Endothelial cell of umbilical vein (primary cell): ENCODE data around the gene RARS1. TPM values are rescaled to one million over a fixed set of nuclear protein-coding genes. Genes with fewer than 3 reads are reported as not detected.

Source experiments
- BruUV-seq: library from RNA; stranded (reverse); fragments of 400-500 nt; replicated peaks from 2 replicates; lab custom pipeline; 2021; lab: Mats Ljungman, UMichigan
- CTCF ChIA-PET: fragments of 300-600, 350-600 bp; sonication (Branson Sonifier 250); formaldehyde crosslinking; loops from one replicate; lab custom pipeline; 2021; ENCODE audit warnings: antibody characterized with exemption, inconsistent platforms; lab: Charles Lee
- POLR2A ChIA-PET: fragments of 300-600, 350-600 bp; sonication (Branson Sonifier 250); formaldehyde crosslinking; loops from one replicate; lab custom pipeline; 2021; ENCODE audit warnings: antibody characterized with exemption, inconsistent platforms; lab: Charles Lee
- DNase-seq: peaks from one replicate; pipeline ENCODE4 v3.0.0-alpha.2; 2011; ENCODE audit warnings: low read depth, low spot score
- FAIRE-seq: peaks from 2 replicates; lab custom pipeline; 2011; peaks lifted over from hg19 to GRCh38; lab: Jason Lieb, UNC
- H2AFZ ChIP-seq: 2 replicates; pipeline ENCODE4 v1.6.0; 2012; ENCODE audit warnings: low read depth, low read length, control low read depth, inconsistent platforms
- H3K27ac ChIP-seq: 2 replicates; pipeline ENCODE4 v1.5.1; 2011; ENCODE audit warnings: low read depth, mild to moderate bottlenecking, control low read depth, low read length, moderate library complexity; ENCODE audit not compliant: insufficient read depth
- H3K27me3 ChIP-seq, 2 experiments: 2 replicates each; pipeline versions ENCODE4 v1.6.0 to v1.6.1; 2011; ENCODE audit warnings: low read length in 2 of 2, mixed read lengths in 1 of 2; ENCODE audit not compliant: control insufficient read depth in 2 of 2, insufficient read depth in 2 of 2
- H3K36me3 ChIP-seq, 2 experiments: 2 replicates in 1 of 2; 3 replicates in 1 of 2; pipeline ENCODE4 v1.5.1; 2011; ENCODE audit warnings: low read length in 2 of 2, mild to moderate bottlenecking in 1 of 2, moderate library complexity in 1 of 2; ENCODE audit not compliant: control insufficient read depth in 2 of 2, insufficient read depth in 2 of 2; ENCODE audit errors: extremely low read depth in 1 of 2
- H3K4me1 ChIP-seq: 3 replicates; pipeline ENCODE4 v1.5.1; 2011; ENCODE audit warnings: mild to moderate bottlenecking, low read length; ENCODE audit not compliant: control insufficient read depth, insufficient read depth; ENCODE audit errors: extremely low read depth
- H3K4me2 ChIP-seq: 2 replicates; pipeline ENCODE4 v1.6.1; 2011; ENCODE audit warnings: low read length, control low read depth, mixed read lengths; ENCODE audit not compliant: insufficient read depth
- H3K4me3 ChIP-seq, 3 experiments: fragments of 200-600 bp in 1 of 3; sonication (generic), shearing (Covaris generic) in 1 of 3; replicated peaks in 1 of 3; 2 replicates each; pipeline ENCODE4 v1.5.1; 2011 to 2016; ENCODE audit warnings: control low read depth in 3 of 3, low read length in 3 of 3, mild to moderate bottlenecking in 2 of 3, inconsistent platforms in 1 of 3, low read depth in 1 of 3, moderate library complexity in 1 of 3; ENCODE audit not compliant: insufficient read depth in 1 of 3
- H3K79me2 ChIP-seq: 2 replicates; pipeline ENCODE4 v1.6.0; 2012; ENCODE audit warnings: low read length, inconsistent platforms; ENCODE audit not compliant: control insufficient read depth, insufficient read depth
- H3K9ac ChIP-seq: replicated peaks from 2 replicates; pipeline ENCODE3; 2011; ENCODE audit warnings: low read length, control low read depth; ENCODE audit not compliant: insufficient read depth; ENCODE audit errors: extremely low read depth
- H3K9me1 ChIP-seq: replicated peaks from 3 replicates; pipeline ENCODE4 v1.6.0; 2011; ENCODE audit warnings: mild to moderate bottlenecking, low read length; ENCODE audit not compliant: control insufficient read depth, insufficient read depth; ENCODE audit errors: extremely low read depth
- H3K9me3 ChIP-seq: replicated peaks from 2 replicates; pipeline ENCODE4 v1.5.1; 2012; ENCODE audit warnings: low read length, inconsistent platforms; ENCODE audit not compliant: control insufficient read depth, insufficient read depth
- H4K20me1 ChIP-seq: replicated peaks from 2 replicates; pipeline ENCODE3; 2011; ENCODE audit warnings: mild to moderate bottlenecking, low read length; ENCODE audit not compliant: control insufficient read depth, insufficient read depth; ENCODE audit errors: extremely low read depth
- EZH2 ChIP-seq: IDR thresholded peaks from 2 replicates; pipeline ENCODE4 v1.6.1; 2012; ENCODE audit warnings: borderline replicate concordance, low read depth, mild to moderate bottlenecking, moderate library complexity, low read length, inconsistent platforms; ENCODE audit not compliant: severe bottlenecking
- POLR2A ChIP-seq: IDR thresholded peaks from 2 replicates; pipeline ENCODE4 v1.6.1; 2012; ENCODE audit warnings: low read depth, mild to moderate bottlenecking, control low read depth, low read length
- dilution Hi-C: fragments of 300-500 bp; cut with MboI; formaldehyde crosslinking; loops from one replicate; pipeline ENCODE4 v1.15.0; 2019; ENCODE audit warnings: low sequenced_read_pairs; ENCODE audit not compliant: extremely low pct_ligation_motif_present
- intact Hi-C: fragments of 100-400 bp; cut with micrococcal nuclease; formaldehyde crosslinking; loops from one replicate; pipeline ENCODE4 v1.10.0; 2022
- polyA plus RNA-seq, 4 experiments: library from polyadenylated mRNA; depleted of rRNA in 3 of 4; stranded (reverse) in 3 of 4; unstranded in 1 of 4; fragments of >200 nt; gene quantifications; 2 replicates each; pipeline versions ENCODE4 v1.2.1 to v1.2.3, GENCODE V29; 2011 to 2012; ENCODE audit warnings: missing spikeins in 1 of 4
- total RNA-seq: library from RNA; stranded (reverse); gene quantifications from 2 replicates; pipeline ENCODE4 v1.2.3, GENCODE V29; 2021
- TF ChIP-seq, protein P1 (sequence below): IDR thresholded peaks from 2 replicates; pipeline ENCODE4 v1.6.1; 2011; ENCODE audit not compliant: insufficient read depth, insufficient read length

RARS1 gene
- total and polyA plus RNA-seq, 2 donors (not counting 3 experiments of a cell fraction or from before 2014, with no cell fraction given), result 28.0 to 104 TPM

DNA sequence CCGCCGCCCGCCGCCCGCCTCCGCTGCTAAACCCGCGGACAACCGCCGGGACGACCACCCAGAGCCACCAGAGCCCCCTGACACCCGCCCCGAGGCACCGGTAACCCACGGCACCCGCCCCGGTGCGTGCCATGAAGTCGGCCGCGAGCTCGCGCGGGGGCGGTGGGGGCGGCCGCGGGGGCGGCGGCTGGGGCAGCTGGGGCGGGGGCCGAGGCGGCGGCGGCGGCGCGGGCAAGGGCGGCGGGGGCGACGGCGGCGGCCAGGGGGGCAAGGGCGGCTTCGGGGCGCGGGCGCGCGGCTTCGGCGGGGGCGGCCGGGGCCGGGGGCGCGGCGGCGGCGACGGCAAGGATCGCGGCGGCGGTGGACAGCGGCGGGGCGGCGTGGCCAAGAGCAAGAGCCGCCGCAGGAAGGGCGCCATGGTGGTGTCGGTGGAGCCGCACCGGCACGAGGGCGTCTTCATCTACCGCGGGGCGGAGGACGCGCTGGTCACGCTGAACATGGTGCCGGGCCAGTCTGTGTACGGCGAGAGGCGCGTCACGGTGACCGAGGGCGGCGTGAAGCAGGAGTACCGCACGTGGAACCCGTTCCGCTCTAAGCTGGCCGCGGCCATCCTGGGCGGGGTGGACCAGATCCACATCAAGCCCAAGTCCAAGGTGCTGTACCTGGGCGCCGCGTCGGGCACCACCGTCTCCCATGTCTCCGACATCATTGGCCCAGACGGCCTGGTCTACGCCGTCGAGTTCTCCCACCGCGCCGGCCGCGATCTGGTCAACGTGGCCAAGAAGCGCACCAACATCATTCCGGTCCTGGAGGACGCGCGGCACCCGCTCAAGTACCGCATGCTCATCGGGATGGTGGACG is 43.3 kb downstream of the RARS1 start:
- intact Hi-C loops, result no loop called here
- Histone ChIP-seq H3K9me3 (no peaks in the 10 kb centered on the region), H3K4me1 (no peaks in the 10 kb centered on the region), H3K27ac (no peak overlapping the region), H4K20me1 (no peaks in the 10 kb centered on the region), H3K27me3 (peaks cover 15 to 33% of the 10 kb centered on the region in 2 experiments), H3K4me3 (peak overlapping the region in 1 of 3 experiments; percentile 37), H3K9ac (no peak overlapping the region), H3K9me1 (no peaks in the 10 kb centered on the region), H3K4me2 (no peak overlapping the region), H3K79me2 (no peaks in the 10 kb centered on the region), H3K36me3 (no peaks in the 10 kb centered on the region), H2AFZ (peak overlapping the region; percentile 23)
- no TSS peak for BruUV-seq
- FAIRE-seq (no peak), DNase-seq (no peak)
- POLR2A ChIA-PET, result no interaction called here
- dilution Hi-C loops, result no loop called here
- TF ChIP-seq, protein P1, sequence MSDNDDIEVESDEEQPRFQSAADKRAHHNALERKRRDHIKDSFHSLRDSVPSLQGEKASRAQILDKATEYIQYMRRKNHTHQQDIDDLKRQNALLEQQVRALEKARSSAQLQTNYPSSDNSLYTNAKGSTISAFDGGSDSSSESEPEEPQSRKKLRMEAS, result peak; percentile 8
- TF ChIP-seq POLR2A, result no peak
- peak; percentile 85 for TF ChIP-seq EZH2
- CTCF ChIA-PET, result no interaction called here

DNA sequence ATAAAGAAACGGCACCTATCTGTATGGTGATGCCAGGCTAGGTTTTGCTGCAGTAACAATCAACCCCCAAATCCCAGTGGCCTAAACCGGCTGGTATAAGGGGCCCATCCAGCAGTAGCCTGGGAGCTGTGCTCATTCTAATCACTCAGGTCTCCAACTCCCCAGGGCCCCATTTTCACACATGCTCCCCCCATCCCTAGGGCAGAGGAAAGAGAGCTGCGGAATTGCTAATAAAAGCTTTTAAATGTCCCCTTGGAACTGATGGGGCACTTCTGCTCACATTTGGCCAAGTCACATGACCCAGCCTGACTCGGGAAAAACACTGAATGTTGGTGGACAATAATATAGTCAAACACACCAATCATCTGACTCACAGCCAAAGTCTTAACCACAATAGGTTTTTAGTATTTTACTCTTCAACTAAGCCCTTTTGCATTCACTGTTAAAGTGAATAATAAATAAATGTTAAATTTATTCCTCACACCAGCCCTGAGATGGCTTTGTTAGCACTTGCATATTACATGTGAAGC is 44.4 kb downstream of the RARS1 start:
- Histone ChIP-seq H3K4me3 (no peak overlapping the region), H2AFZ (no peak overlapping the region), H3K79me2 (no peaks in the 10 kb centered on the region), H3K4me1 (no peaks in the 10 kb centered on the region), H3K27me3 (peaks cover 15 to 33% of the 10 kb centered on the region in 2 experiments), H3K27ac (no peak overlapping the region), H4K20me1 (no peaks in the 10 kb centered on the region), H3K36me3 (no peaks in the 10 kb centered on the region), H3K9ac (no peak overlapping the region), H3K9me3 (no peaks in the 10 kb centered on the region), H3K9me1 (no peaks in the 10 kb centered on the region), H3K4me2 (no peak overlapping the region)
- dilution Hi-C loops (no loop called here), intact Hi-C loops (no loop called here)
- ChIA-PET CTCF (no interaction called here), POLR2A (no interaction called here)
- DNase-seq (no peak), FAIRE-seq (no peak)
- no peak for TF ChIP-seq EZH2
- TF ChIP-seq, protein P1, result no peak
- BruUV-seq, result no TSS peak
